CD4-positive, alpha-beta T cell treated with Interleukin-6 for 4 hours (primary cell): ENCODE results near the gene DOCK6.

Experiments used
- DNase-seq: peaks from one replicate; pipeline ENCODE4 v3.0.0-alpha.2; 2020; ENCODE audit warnings: mixed read lengths

The DOCK6 gene

DNA sequence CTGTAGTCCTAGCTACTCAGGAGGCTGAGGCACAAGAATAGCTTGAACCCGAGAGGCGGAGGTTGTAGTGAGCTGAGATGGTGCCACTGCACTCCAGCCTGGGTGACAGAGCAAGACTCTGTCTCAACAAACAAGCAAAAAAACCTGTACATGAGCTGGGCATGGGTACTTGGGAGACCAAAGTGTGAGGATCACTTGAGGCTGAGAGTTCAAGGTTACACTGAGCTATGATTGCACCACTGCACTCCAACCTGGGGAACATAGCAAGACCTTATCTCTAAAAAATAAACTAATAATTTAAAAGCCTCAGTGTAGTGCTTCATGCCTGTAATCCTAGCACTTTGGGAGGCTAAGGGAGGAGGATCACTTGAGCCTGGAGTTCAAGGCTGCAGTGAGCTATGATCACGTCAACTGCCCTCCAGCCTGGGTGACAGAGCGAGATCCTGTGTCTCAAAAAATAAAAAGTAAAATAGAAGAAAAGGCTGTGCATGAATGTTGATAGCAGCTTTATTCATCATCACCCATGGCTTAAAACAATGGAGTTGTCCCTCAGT lies 12.3 kb upstream of the DOCK6 start:
- no peak for DNase-seq

- DNase-seq, result no peak
These were observed 11.7 kb upstream of the DOCK6 start for GRCh38 chr19:11273989-11274388.

DNA sequence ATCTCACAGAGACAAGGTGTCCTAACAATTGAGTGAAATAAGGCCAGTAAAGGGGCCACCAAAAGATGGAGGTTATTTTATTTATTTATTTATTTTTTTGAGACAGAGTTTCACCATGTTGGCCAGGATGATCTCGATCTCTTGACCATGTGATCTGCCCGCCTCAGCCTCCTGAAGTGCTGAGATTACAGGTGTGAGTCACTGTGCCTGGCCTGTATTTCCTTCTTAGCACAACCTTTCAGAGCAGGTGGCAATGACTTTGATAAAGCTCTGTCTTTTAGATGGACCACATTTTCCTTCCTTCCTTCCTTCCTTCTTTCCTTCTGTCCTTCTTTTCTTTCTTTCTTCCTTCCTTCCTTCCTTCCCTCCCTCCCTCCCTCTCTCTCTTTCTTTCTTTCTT lies 11.0 kb upstream of the DOCK6 start:
- no peak for DNase-seq

DNA sequence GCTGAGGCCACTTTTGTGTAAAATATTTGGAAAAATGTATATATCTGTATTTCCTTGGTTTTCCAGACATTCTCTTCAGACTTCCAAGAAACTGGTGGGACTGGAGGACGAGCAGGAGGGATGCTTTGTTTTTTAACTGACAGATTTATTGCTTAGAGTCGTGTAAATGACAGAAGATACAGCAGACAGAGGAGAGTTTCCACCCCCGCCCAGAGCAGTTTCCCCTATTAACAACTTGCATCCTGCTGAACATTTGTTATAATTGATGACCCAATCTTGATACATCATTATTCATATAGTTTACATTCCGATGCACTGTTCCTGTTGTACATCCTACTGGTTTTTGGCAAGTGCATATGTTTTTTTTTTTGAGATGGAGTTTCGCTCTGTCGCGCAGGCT lies 7.1 kb upstream of the DOCK6 start:
- DNase-seq, result no peak

DNA sequence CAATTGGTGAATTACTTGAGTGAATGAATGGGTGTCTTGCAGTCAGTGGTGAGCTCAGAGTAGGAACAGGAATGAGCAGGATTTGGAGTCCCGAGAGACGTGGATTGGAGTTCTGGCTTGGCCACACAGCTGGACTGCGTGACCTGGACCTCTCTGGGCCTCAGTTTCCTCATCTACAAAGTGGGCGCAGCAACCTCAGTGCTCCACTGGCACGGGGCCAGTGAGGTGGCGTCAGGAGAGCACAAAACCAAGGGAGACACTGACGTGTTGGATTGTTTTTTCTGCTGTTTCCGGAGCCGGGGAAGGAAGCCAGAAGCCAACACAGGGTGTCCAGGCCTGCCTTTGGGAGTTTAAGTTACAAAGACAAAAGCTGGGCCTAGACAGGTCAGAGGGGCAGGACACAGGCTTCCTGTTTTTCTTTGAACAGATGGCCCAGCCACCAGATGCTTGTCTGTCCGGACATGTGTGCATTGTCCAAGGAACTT lies 6.5 kb upstream of the DOCK6 start:
- DNase-seq, result no peak

DNA sequence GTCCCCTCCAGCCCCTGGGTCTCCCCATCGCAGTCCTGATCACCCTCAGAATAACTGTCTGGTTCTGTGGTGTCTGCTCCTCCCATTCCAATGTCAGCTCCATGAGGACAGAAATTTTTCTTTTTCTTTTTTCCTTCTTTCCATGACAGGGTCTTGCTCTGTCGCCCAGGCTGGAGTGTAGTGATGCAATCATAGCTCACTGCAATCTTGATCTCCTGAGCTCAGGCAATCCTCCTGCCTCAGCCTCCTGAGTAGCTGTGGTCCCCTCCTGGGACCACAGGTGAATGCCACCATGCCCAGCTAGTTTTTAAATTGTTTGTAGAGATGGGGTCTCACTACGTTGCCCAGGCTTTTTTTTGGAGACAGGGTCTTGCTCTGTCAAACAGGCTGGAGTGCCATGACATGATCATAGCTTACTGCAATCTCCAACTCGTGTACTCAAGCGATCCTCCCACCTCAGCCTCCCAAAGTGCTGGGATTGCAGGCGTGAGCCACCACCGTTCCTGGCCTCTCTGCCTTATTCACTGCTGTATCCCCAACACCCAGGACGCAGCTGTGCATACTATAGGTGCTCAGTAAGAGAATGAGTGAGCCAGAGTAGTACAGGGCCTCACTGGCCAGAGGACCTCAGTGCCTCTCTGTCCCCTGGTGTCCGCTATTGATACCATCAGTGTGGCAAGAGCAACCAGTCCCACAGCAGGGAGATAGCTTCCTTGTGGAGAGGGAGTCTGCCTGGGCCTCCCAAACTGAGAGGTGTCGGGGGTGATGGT lies 5.2 kb upstream of the DOCK6 start:
- no peak for DNase-seq

DNA sequence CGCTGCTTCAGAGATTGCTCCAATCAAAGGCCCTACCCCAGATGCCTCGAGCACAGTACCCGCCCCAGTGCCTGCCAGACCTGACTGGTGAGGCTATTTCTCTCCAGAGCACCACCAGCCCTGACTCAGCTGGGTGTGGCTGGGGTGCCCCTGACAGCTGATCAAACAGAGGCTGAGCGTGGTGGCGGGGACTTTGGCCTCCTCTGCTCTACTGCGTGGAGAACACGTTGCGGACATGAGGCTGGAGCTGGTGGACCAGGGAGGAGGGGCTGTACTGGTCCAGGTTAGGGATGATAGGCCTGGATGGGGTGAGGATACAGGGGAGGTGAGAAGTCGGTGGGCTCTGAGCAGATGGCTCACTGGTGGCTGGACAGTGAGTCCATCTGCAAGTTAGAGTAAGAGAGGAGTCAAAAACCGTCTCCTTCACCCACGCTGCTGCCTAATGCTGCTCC lies 3.5 kb upstream of the DOCK6 start:
- no peak for DNase-seq

DNA sequence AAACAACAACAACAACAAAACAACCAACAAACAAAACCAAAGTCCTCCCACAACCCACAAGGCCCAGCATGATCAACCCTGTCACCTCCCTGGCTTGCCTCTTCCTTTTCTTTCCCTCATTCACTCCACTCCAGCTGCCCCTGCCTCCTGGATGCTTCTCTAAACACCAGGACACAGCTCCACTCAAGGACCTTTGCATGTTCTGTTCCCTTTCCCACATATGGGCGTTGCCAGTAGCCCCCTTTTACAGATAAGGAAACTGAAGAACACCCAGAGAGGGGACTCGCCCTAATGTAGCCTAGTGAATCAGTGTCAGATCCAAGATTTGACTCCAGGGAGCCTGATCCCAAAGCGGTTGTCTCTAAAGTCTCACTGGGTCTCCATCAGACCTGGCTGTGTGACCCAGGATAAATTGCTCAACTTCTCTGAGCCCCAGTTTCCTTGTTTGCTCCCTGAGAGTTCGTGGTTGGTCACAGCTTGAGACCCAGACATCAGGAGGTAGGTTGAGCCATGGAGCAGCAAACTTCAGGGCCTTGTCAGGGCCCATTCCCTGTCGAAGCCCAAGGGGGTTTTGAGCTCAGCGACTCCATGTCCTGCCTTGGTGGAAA lies 3.0 kb upstream of the DOCK6 start:
- no peak for DNase-seq

DNA sequence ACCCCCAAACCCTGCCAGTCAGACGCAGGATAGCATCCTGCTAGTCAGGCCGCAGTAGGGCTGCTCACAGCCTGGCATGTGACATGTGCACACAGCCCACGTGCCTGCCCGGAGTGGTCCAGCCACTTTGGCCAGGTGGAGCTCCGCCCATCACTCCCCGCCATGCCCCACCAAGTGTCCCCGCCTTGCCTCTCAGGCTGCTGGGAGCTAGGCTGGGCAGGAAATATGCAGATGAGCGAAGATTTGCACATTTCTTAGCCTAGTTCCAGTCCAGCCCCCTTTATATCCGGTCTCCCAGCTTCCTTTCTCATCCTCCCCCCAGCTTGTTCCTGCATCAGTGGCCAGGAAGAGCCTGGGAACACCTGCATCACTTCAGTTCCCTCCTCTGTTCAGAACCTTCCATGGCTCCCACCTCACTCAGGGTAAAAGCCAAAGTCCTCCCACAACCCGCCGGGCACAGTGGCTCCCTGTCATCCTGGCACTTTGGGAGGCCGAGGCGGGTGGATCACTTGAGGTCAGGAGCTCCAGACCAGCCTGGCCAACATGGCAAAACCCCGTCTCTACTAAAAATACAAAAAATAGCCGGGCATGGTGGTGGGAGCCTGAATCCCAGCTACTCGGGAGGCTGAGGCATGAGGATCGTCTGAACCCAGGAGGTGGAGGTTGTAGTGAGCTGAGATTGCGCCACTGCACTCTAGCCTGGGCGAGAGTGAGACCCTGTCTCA lies 2.3 kb upstream of the DOCK6 start:
- no peak for DNase-seq

GRCh38 chr19:11263726-11264125 lies 1.4 kb upstream of the DOCK6 start:
- no peak for DNase-seq

DNA sequence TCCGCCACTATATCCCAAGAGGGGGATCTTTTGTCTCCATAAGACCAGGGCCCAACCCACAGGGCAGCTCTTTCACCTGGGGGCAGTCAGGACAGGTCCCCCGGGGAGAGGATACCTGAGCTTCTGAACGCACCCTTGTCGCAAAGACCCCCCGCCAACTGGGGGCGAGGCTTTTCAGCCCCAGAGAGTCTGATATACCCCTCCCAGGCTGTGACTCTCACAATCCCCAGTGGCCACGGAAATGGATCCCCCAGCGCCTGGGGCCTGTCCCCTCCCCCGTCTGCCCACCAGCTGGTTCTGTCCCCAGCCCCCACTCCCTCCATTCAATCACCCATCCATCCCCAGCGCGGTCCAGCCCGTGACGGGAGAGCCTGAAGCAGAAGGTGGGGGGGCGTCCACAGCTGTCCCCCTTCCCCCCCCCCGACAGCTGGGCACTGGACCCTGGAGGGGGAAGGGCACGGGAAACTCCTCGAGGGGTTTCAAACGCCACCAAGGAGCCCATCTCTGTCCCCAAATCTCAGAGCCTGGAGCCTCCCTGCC lies 823 bp downstream of the DOCK6 start:
- DNase-seq, result no peak

- DNase-seq, result no peak
These were observed 1.3 kb downstream of the DOCK6 start for GRCh38 chr19:11260996-11261395.

GRCh38 chr19:11257846-11258380 lies 4.4 kb downstream of the DOCK6 start:
- no peak for DNase-seq

DNA sequence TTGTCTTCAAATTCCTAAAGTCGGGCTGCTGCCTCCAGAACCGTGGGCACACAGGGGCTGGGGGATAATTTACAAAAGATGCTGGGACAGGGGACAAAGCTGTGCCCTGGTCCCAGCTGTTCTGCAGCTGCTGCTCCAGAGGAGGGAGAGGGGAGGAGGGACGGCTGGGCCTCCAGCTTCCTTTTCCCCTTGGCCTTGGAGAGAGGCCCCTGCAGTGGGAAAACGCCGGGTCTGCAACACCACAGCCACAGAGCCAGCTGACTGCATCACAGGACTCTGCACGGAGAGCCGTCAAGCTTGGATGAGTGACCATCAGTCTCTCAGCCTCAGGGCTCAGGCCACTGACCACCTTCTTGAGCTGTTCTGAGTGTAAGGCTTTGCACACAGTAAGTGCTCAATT lies 6.1 kb downstream of the DOCK6 start:
- no peak for DNase-seq

GRCh38 chr19:11254666-11255065 lies 7.7 kb downstream of the DOCK6 start:
- DNase-seq, result no peak

- DNase-seq, result no peak
These were observed 9.5 kb downstream of the DOCK6 start for GRCh38 chr19:11252665-11253355.

GRCh38 chr19:11251650-11252314 lies 10.5 kb downstream of the DOCK6 start:
- no peak for DNase-seq

DNA sequence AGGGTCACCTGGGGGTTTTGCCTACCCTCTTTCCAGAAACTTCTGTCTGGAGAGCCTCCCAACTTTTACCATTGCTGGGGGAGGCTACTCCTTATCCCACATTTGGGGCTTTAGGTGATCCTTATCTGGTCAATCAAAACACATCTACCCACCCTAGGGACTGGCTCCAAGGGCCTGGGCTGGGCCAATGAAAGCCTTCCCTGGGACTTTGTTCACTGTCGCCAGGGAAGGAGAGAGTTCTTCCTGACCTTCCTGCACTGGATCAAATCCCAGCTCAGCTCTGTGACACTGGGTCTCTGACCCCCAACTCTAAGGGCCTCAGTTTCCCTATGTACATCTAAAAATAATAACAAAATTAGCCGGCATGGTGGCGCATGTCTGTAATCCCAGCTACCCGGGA lies 11.1 kb downstream of the DOCK6 start:
- DNase-seq, result no peak

- DNase-seq, result no peak
These were observed 13.5 kb downstream of the DOCK6 start for GRCh38 chr19:11248852-11249251.

GRCh38 chr19:11247934-11248333 lies 14.4 kb downstream of the DOCK6 start:
- DNase-seq, result no peak

DNA sequence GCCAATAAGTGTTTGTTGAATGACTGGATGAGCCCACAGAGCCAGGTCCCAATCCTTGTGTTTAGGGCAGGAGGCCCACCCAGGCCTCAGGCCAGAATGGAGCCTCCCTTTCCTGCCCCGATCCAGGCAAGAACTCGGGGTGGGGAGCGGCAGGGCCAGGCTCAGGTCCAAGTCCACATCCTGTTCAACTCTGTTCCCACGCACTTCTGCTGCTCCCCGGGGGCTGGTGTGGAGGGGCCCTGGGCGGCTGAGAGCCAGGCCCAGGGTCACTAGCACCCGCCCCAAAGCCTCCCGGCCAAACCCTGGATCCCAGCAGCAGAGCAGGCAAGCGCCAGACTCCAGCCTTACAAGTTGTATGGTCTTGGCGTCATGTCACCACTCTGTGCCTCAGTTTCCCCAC lies 14.9 kb downstream of the DOCK6 start:
- DNase-seq, result no peak

- no peak for DNase-seq
These were observed 15.4 kb downstream of the DOCK6 start for GRCh38 chr19:11246941-11247340.
